Activated T-cell treated with anti-CD3 and anti-CD28 coated beads, Interleukin-2, amount 50 U/mL, for 4 hours (primary cell): ENCODE measurements around the gene FAM20A. TPM values are rescaled to one million over a fixed set of nuclear protein-coding genes. Genes with fewer than 3 reads are reported as not detected.
"Not testable (repeated sequence)": the region's sequence is repeated elsewhere in the genome, so short reads cannot be mapped to it uniquely, and the experiment has no call there.

ENCODE experiments used
- ATAC-seq, 2 donors: fragments of 200-7000 bp; cut with Tn5 transposase; one replicate each; pipeline ENCODE4 v1.10.0; 2021
- DNase-seq: peaks from one replicate; pipeline ENCODE4 v3.0.0-alpha.2; 2020
- H3K27me3 Mint-ChIP-seq: one replicate; pipeline ENCODE4 v1.8.0; 2021; ENCODE audit warnings: low read depth, mixed read lengths
- H3K36me3 Mint-ChIP-seq: one replicate; pipeline ENCODE4 v1.8.0; 2022; ENCODE audit warnings: mixed read lengths; ENCODE audit not compliant: insufficient read depth
- H3K4me1 Mint-ChIP-seq: one replicate; pipeline ENCODE4 v1.8.0; 2021; ENCODE audit warnings: low read depth, mixed read lengths
- H3K4me3 Mint-ChIP-seq: one replicate; pipeline ENCODE4 v1.8.0; 2021; ENCODE audit warnings: mild to moderate bottlenecking, moderate library complexity, mixed read lengths
- H3K9me3 Mint-ChIP-seq: one replicate; pipeline ENCODE4 v1.8.0; 2021; ENCODE audit warnings: mixed read lengths
- total RNA-seq, 3 donors: library from RNA; stranded (reverse); gene quantifications; one replicate each; pipeline ENCODE4 v1.2.1, GENCODE V29; 2021

The FAM20A gene
- total RNA-seq, 3 donors from 2014 or later: 0.11 TPM; not detected in 2

DNA sequence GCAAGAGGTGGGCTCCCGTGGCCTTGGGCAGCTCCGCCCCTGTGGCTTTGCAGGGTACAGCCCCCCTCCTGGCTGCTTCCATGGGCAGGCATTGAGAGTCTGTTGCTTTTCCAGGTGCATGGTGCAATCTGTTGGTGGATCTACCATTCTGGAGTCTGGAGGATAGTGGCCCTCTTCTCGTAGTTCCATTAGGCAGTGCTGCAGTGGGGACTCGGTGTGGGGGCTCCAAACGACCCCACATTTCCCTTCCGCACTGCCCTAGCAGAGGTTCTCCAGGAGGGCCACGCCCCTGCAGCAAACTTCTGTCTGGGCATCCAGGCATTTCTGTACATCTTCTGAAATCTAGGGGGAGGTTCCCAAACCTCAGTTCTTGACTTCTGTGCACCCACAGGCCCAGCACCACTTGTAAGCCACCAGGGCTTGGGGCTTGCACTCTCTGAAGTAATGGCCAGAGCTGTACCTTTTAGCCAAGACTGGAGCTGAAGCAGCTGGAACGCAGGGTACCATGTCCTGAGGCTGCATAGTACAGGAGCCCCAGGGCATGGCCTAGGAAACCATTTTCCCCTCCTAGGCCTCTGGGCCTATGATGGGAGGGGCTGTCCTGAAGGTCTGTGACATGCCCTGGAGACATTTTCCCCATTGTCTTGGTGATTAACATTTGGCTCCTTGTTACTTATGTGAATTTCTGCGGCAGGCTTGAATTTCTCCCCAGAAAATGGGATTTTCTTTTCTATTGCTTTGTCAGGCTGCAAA lies 82.9 kb downstream of the FAM20A start:
- peaks cover 63% of the 10 kb centered on the region for H3K4me1 Mint-ChIP-seq
- no peak overlapping the region for H3K4me3 Mint-ChIP-seq
- ATAC-seq (no peak), DNase-seq (no peak)
- H3K9me3 Mint-ChIP-seq: no peaks in the 10 kb centered on the region
- H3K36me3 Mint-ChIP-seq: peaks cover 45% of the 10 kb centered on the region
- no peaks in the 10 kb centered on the region for H3K27me3 Mint-ChIP-seq

DNA sequence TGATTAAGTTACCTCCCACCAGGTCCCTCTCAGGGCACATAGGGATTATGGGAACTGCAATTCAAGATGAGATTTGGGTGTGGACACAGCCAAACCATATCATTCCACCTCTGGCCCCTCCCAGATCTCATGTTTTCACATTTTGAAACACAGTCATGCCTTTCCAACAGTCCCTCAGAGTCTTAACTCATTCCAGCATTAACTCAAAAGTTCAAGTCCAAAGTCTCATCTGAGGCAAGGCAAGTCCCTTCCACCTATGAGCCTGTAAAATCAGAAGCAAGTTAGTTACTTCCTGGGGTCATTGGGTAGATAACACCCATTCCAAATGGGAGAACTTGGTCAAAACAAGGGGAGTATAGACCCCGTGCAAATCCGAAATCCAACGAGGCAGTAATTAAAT lies 83.6 kb downstream of the FAM20A start:
- H3K9me3 Mint-ChIP-seq, DNase-seq, H3K27me3 Mint-ChIP-seq, ATAC-seq, H3K4me3 Mint-ChIP-seq: not testable (repeated sequence)
- Mint-ChIP-seq H3K36me3 (peaks cover 40% of the 10 kb centered on the region), H3K4me1 (peaks cover 64% of the 10 kb centered on the region)

DNA sequence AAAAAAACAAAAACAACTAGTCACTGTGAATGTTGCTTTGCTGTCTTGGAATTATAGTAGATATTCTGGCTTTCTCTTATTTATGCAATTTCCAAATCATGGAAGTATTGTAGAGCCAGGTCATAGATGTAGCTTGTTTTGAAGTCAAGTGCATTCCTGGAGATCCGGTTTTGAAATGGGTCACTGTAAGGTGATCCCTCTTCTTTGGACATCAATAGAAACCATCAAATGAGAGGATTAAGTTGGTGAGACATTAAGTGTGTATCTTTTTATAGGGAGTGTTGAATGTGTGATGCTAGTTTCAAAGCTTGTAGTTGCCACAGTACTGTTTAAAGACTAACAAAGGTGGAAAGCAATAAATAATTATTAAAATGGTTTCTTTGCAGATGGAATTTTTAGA lies 84.4 kb downstream of the FAM20A start:
- no peaks in the 10 kb centered on the region for H3K27me3 Mint-ChIP-seq
- H3K4me3 Mint-ChIP-seq: no peak overlapping the region
- peaks cover 60% of the 10 kb centered on the region for H3K4me1 Mint-ChIP-seq
- H3K36me3 Mint-ChIP-seq: peaks cover 33% of the 10 kb centered on the region
- no peaks in the 10 kb centered on the region for H3K9me3 Mint-ChIP-seq
- DNase-seq: no peak
- no peak for ATAC-seq

DNA sequence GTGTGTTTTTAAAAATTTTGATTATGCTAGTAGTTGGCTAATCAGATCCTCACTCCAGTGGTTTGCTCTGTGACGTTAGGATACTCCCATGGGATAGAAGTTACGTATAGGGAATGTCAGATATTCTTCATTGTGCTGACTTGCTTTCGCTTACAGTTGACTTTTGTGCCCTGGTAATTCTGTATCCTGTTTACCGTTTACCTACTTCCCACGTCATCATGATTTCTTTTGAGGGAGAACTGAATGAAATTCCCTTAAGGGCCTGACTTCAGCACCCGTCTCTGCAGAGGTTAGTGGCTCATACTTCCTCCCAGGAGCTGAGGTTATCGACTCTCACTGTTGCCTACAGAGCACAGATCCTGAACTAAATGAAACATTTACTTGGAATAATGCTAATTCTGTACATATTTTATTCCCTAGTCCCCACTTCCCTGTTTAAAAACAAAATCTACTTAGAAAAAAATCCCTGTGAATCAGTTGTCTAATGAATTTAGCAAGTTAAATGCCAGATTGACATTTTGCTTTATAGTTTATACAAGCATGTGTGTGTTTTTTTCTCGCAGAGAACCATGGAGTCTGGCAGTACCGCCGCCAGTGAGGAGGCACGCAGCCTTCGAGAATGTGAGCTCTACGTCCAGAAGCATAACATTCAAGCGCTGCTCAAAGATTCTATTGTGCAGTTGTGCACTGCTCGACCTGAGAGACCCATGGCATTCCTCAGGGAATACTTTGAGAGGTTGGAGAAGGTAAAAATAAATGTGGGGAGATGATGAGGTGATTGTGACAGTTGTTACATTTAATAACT lies 86.1 kb downstream of the FAM20A start:
- peaks cover 64% of the 10 kb centered on the region for H3K4me1 Mint-ChIP-seq
- no peak for DNase-seq
- H3K36me3 Mint-ChIP-seq: peaks cover 30% of the 10 kb centered on the region
- no peaks in the 10 kb centered on the region for H3K9me3 Mint-ChIP-seq
- no peaks in the 10 kb centered on the region for H3K27me3 Mint-ChIP-seq
- peak overlapping the region; percentile 97 for H3K4me3 Mint-ChIP-seq
- ATAC-seq: no peak

DNA sequence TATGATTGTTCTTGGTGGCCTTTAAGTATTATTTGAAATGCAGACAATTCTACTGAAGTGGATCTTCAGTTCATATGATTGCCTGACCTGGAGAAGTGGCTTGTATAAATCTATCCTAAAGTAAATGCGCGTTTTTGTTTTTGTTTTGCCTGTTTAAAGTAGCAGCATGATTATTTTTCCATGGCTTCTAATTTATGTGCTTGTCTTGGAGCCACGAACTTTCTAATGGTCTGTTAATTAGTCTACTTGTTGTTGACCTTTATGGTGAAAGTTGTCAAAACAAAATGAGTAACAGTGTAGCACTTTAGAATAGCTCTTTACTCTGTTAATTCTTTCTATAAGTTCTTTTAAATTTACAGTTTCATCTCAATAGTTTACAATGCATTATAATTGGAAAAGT lies 87.2 kb downstream of the FAM20A start:
- Mint-ChIP-seq H3K36me3 (peaks cover 20% of the 10 kb centered on the region), H3K27me3 (no peaks in the 10 kb centered on the region), H3K4me1 (peaks cover 56% of the 10 kb centered on the region), H3K4me3 (peak overlapping the region; percentile 97), H3K9me3 (no peaks in the 10 kb centered on the region)
- no peak for ATAC-seq
- DNase-seq: no peak

DNA sequence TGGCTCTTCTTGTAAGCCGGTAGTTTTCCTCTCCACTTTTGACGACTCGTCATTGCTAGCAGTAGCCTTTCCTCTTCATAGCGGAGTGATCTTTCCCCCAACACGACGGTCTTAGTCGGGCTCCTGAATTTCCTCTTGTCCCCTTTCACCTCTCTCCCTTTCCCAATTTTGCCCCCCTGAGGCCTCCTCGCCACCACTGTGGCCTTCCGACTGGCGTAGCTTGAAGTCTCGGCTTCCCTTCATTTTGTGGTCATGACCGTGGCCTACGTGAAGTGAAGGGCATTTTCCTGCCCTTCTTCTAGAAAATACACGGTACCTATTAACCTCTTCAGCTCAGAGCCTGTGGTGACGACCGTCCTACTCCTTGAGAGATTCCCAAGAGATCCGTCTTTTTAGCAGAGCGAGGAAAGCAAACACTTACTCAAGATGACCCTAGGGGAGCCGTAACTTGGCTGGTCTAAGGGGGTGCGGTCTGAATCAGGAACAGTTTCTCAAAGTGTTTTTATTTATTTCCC lies 88.2 kb downstream of the FAM20A start:
- peak overlapping the region; percentile 97 for H3K4me3 Mint-ChIP-seq
- ATAC-seq (peak in 1 of 2 donors; percentile 0), DNase-seq (no peak)
- H3K36me3 Mint-ChIP-seq: peaks cover 16% of the 10 kb centered on the region
- H3K4me1 Mint-ChIP-seq: peaks cover 54% of the 10 kb centered on the region
- no peaks in the 10 kb centered on the region for H3K27me3 Mint-ChIP-seq
- no peaks in the 10 kb centered on the region for H3K9me3 Mint-ChIP-seq

DNA sequence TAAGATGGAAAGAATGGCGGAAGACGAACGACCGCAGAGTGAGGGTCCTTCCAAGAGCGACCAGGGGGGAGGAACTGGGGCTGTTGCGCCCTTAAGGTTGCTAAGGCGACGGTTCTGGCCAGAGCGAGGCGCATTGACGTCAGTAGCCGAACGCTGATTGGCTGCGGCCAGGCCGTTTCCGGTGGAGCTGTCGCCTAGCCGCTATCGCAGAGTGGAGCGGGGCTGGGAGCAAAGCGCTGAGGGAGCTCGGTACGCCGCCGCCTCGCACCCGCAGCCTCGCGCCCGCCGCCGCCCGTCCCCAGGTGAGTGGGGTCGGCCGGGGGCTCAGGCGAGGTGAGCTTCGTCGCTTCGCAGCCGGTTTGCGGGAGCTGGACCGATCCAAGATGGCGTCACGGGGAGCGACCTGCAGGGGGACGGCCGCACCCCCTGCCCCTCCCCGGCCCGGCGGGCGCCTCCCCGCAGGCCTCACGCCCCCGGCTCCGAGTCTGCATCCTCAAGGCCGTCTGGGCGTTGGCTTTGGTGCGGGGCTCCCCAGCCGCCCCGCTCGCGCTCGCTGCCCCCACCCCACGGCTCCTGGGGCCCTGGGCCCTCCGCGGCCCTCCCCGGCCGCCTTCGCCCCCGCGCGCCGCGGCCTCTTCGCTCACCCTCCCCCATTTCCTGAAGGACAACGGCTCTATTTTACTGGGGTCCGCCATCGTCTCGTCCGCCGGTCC lies 88.8 kb downstream of the FAM20A start, which contains the start of gene PRKAR1A:
Gene PRKAR1A (plus strand): TSS at position 184 of the 713 bp plus-strand sequence. CDS start 2,970 bp downstream, outside the sequence.
- peaks cover 14% of the 10 kb centered on the region for H3K36me3 Mint-ChIP-seq
- peaks cover 57% of the 10 kb centered on the region for H3K4me1 Mint-ChIP-seq
- ATAC-seq (peak; percentile 92 to 94), DNase-seq (peak; percentile 88)
- peak within 1 kb of the TSS; percentile 97 for H3K4me3 Mint-ChIP-seq
- H3K9me3 Mint-ChIP-seq: no peaks in the 10 kb centered on the region
- no peaks in the 10 kb centered on the region for H3K27me3 Mint-ChIP-seq

DNA sequence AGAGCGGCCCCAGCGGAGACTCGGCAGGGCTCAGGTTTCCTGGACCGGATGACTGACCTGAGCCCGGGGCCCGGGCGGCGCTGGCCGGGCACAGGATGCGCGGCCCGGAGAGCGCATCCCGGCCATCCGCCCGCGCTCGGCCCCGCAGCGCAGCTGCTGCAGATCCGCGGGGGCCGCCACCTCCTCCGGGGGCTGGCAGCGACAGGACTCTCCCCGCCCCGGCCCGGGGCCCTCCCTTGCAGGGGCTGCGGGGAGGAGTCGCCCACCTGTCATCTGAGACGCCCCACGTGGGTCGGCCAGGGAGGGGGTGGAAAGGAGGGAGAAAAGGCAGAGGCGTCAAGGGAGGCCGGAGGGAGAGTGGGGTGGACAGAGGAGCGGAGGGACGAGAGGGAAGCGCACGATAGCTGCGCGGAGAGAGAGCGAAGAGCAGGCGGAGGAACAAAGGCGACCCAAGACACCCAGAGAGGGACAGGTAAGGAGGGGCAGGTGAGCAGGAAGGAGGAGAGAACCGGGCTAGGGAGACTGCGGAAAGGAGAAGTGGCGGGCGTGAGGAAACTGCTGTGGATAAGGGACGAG lies 89.4 kb downstream of the FAM20A start:
- ATAC-seq (peak; percentile 53 to 61), DNase-seq (peak; percentile 65)
- Mint-ChIP-seq H3K4me1 (peaks cover 56% of the 10 kb centered on the region), H3K27me3 (no peaks in the 10 kb centered on the region), H3K9me3 (no peaks in the 10 kb centered on the region), H3K4me3 (peak overlapping the region; percentile 94), H3K36me3 (peaks cover 9% of the 10 kb centered on the region)

DNA sequence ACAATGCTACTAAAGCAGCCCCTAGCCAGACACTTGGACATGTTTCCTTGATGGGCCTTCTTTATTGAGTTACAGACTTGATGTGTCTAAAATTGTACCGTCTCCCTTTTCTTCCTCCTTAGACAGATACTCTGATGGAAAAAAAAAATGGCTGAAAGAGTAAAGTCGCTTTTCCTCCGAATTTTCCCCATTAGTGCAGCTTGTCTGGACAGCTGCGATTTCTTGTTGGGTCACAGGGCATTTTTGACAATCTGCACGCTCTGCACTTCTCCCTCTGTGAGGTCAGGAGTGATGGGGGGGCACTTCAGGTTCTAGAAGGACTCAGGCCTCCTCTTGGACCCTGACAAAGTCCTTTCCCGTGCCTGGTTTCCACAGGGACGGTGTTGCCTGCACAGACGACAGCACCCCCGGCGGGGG lies 89.9 kb downstream of the FAM20A start:
- H3K36me3 Mint-ChIP-seq: peaks cover 6% of the 10 kb centered on the region
- peaks cover 54% of the 10 kb centered on the region for H3K4me1 Mint-ChIP-seq
- peak overlapping the region; percentile 77 for H3K4me3 Mint-ChIP-seq
- no peaks in the 10 kb centered on the region for H3K9me3 Mint-ChIP-seq
- DNase-seq: peak; percentile 10
- ATAC-seq: no peak
- H3K27me3 Mint-ChIP-seq: no peaks in the 10 kb centered on the region

DNA sequence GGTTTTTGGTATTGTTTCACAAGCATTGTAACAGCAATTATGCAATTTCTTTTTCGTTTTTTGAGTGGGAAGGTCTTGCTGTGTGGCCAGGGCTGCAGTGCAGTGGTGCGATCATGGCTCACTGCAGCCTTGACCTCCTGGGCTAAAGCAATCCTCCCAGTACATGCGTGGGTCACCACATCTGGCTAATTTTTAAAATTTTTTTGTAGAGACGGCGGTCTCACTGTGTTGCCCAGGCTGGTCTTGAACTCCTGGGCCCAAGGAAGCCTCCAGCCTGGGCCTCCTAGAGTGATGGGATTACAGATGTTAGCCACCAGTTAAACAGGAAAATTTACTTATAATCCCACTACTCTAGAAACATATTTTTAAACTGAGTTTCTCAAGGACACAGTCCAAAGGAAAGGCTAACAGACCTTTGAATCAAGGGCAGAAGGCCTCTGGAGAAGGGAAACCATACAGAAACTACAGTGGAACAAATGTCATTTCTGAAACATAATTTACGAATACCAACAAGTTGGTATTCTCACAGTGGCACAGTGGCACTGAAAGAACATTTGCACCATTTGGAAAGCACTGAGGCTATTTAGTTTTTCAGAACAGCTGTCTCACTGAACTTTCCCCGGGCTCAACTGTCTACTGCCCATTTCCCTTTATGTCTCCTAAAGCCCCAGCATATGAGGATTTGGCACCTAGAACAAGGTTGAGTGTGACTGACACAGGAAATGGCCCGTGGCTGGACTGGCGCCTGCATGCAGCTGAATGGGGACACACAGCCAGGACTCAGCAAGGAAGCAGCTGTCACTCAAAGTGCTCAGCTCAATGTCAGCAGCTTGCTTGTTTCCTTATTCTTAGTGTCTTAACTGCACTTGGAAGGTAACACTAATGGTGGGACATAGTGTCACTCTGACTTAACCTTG lies 91.8 kb downstream of the FAM20A start:
- Mint-ChIP-seq H3K4me3 (peak overlapping the region; percentile 46), H3K4me1 (peaks cover 38% of the 10 kb centered on the region), H3K9me3 (no peaks in the 10 kb centered on the region), H3K27me3 (no peaks in the 10 kb centered on the region), H3K36me3 (no peaks in the 10 kb centered on the region)
- DNase-seq (no peak), ATAC-seq (no peak)

DNA sequence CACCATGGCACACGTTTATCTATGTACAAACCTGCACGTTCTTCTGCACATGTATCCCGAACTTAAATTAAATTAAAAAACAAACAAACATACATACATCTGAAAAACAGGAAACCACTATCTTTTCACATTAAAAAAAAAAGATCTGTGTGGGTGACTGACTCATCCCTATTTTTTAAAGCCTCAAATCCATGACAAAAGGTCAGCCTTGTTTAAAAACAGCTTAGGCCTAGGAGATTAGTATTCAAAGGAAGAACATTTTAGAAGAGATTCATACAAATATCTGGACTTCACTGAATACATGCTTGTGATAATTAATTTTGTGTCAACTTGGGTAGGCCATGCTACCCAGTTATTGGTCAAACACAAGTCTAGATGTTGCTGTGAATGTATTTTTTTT lies 93.6 kb downstream of the FAM20A start:
- Mint-ChIP-seq H3K4me3 (no peak overlapping the region), H3K36me3 (no peaks in the 10 kb centered on the region), H3K4me1 (peaks cover 25% of the 10 kb centered on the region), H3K9me3 (no peaks in the 10 kb centered on the region), H3K27me3 (no peaks in the 10 kb centered on the region)
- no peak for DNase-seq
- ATAC-seq: no peak

DNA sequence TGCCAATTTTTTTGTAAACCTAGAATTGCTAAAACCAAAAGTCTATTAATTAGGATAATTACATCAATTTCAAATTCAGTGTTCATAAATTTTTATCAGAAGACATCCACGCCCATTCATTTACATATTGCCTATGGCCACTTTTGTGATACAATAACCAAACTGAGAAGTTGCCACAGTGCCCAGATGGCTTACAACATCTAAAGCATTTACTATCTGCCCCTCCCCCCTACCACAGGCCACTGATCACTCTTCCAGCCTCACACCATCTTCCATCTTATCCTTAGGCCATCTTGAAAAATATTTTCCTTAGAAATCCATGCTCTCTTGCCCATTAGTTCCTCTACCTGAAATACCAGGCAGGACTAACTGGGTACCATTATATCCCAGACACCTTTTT lies 95.2 kb downstream of the FAM20A start:
- no peak for ATAC-seq
- no peak overlapping the region for H3K4me3 Mint-ChIP-seq
- no peak for DNase-seq
- H3K4me1 Mint-ChIP-seq: peaks cover 18% of the 10 kb centered on the region
- no peaks in the 10 kb centered on the region for H3K9me3 Mint-ChIP-seq
- H3K27me3 Mint-ChIP-seq: no peaks in the 10 kb centered on the region
- H3K36me3 Mint-ChIP-seq: no peaks in the 10 kb centered on the region

DNA sequence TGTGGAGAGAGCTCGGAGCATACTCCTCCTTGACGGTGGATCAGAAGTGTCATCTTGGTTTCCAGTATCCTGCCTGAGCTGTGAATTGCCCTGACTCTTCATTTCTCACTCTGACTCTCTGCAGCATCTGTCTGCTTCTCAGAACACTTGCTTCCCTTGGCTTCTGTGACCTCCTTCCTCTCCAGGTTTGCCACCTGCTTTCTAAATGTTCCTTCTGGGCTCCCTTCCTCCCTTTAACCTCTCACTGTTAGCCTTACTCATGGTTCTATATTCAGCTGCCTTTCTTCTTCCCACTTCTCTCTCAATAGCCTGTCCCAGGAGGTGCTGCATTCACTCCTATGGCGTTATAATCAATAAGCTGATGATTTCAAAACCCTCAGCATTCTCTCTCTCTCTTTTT lies 100.1 kb downstream of the FAM20A start:
- no peaks in the 10 kb centered on the region for H3K27me3 Mint-ChIP-seq
- H3K9me3 Mint-ChIP-seq: no peaks in the 10 kb centered on the region
- no peak overlapping the region for H3K4me3 Mint-ChIP-seq
- ATAC-seq (no peak), DNase-seq (no peak)
- no peaks in the 10 kb centered on the region for H3K36me3 Mint-ChIP-seq
- H3K4me1 Mint-ChIP-seq: peaks cover 19% of the 10 kb centered on the region
